SH-SY5Y (cell line): ENCODE data around the gene RNLS.

Source experiments
- GATA2 ChIP-seq: IDR thresholded peaks from 2 replicates; pipeline ENCODE4 v1.6.1; 2011; ENCODE audit warnings: mild to moderate bottlenecking, low read depth, low read length
- GATA3 ChIP-seq: IDR thresholded peaks from 2 replicates; pipeline ENCODE4 v1.6.1; 2011; ENCODE audit warnings: low read depth, mild to moderate bottlenecking, low read length, moderate library complexity

DNA sequence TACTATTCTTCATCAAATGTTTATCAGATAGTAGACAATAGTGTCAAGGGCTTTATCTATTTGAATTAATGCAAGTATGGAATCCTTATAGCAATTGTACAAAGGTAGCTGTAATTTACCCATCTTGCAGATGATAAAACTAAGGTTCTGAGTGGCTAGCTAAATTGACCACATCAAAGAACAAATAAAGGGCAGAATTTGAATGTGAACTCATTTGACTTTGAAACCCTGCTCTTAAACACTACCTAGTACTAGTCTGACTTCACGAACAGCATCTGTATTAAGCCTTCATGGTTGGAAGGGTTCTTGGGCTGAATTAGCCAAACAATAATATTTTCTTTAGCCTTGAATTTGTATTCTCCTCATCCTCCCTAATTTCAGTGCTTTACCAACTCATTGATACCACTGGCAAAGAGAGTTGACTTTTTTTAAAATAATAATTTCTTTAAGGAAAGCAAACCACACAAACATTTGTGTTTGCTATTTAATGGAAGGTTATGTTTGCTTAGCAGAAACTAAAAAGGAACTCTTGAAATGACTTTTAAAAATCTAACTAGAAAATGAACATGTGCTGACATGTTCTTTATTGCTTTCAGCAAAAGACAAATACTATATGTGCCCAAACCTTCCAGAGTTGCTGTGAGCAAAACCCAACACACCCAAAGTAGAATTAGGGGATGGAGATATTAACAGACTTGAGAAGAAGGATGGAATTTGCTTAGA is 322.6 kb downstream of the RNLS start:
- TF ChIP-seq GATA3, result no peak
- no peak for TF ChIP-seq GATA2
